Activated T-helper 1 cell treated with Interleukin-2 at 50 U/mL for 16 hours (primary cell): ENCODE data around the gene HOXB9.

Source experiments
- DNase-seq: peaks from one replicate; pipeline ENCODE4 v3.0.0-alpha.2; 2020; ENCODE audit warnings: low read depth

Gene HOXB9

GRCh38 chr17:48624118-48624517 is 2.0 kb downstream of the HOXB9 start:
- no peak for DNase-seq

GRCh38 chr17:48623583-48623982 is 2.6 kb downstream of the HOXB9 start:
- DNase-seq, result no peak

- no peak for DNase-seq
These were observed 3.3 kb downstream of the HOXB9 start for GRCh38 chr17:48622857-48623256.

- no peak for DNase-seq
These were observed 4.5 kb downstream of the HOXB9 start for GRCh38 chr17:48621410-48622392.

- DNase-seq, result no peak
These were observed 5.6 kb downstream of the HOXB9 start for GRCh38 chr17:48620461-48621139.

GRCh38 chr17:48619826-48620449 is 6.2 kb downstream of the HOXB9 start:
- no peak for DNase-seq

- peak; percentile 70 for DNase-seq
These were observed 7.8 kb downstream of the HOXB9 start for GRCh38 chr17:48618256-48618896.

- DNase-seq, result no peak
These were observed 8.5 kb downstream of the HOXB9 start for GRCh38 chr17:48617471-48618255.

- DNase-seq, result no peak
These were observed 9.3 kb downstream of the HOXB9 start for GRCh38 chr17:48616717-48617470.

GRCh38 chr17:48615963-48616716 is 10.0 kb downstream of the HOXB9 start:
- no peak for DNase-seq

- no peak for DNase-seq
These were observed 10.9 kb downstream of the HOXB9 start, which contains the start of gene HOXB8 for GRCh38 chr17:48615047-48615962. TSS of gene HOXB8 (minus strand) at chr17:48615292. CDS start at chr17:48614704, 588 bp downstream.

- DNase-seq, result no peak
These were observed 12.1 kb downstream of the HOXB9 start for GRCh38 chr17:48613862-48614694.

GRCh38 chr17:48612854-48613691 is 13.1 kb downstream of the HOXB9 start:
- DNase-seq, result no peak

- no peak for DNase-seq
These were observed 13.7 kb downstream of the HOXB9 start for GRCh38 chr17:48612456-48612853.

- DNase-seq, result no peak
These were observed 14.3 kb downstream of the HOXB9 start for GRCh38 chr17:48611681-48612455.

GRCh38 chr17:48611213-48611612 is 14.9 kb downstream of the HOXB9 start:
- no peak for DNase-seq
